Ishikawa (cell line): ENCODE results near the gene GBX2.
A peak's percentile ranks its signal among the peaks of the same experiment; 100 is the strongest.

Experiments used
- CEBPB ChIP-seq: IDR thresholded peaks from 2 replicates; pipeline ENCODE4 v1.6.1; 2012
- CREB1 ChIP-seq: IDR thresholded peaks from 2 replicates; pipeline ENCODE4 v1.6.1; 2012; ENCODE audit warnings: low read depth
- EGR1 ChIP-seq: IDR thresholded peaks from 2 replicates; pipeline ENCODE4 v1.6.1; 2012
- EP300 ChIP-seq: IDR thresholded peaks from 2 replicates; pipeline ENCODE4 v1.6.1; 2012; ENCODE audit warnings: borderline replicate concordance
- FOXM1 ChIP-seq: IDR thresholded peaks from 2 replicates; pipeline ENCODE4 v1.6.1; 2012; ENCODE audit warnings: low read depth, borderline replicate concordance
- MAX ChIP-seq: IDR thresholded peaks from 2 replicates; pipeline ENCODE4 v1.6.1; 2012
- NFIC ChIP-seq: IDR thresholded peaks from 2 replicates; pipeline ENCODE4 v1.6.1; 2012
- RAD21 ChIP-seq: IDR thresholded peaks from 2 replicates; pipeline ENCODE4 v1.6.1; 2012; ENCODE audit warnings: low read depth
- REST ChIP-seq: IDR thresholded peaks from 2 replicates; pipeline ENCODE4 v1.6.1; 2012; ENCODE audit warnings: low read depth, mild to moderate bottlenecking
- TAF1 ChIP-seq: IDR thresholded peaks from 2 replicates; pipeline ENCODE4 v1.6.1; 2012; ENCODE audit warnings: low read depth, mild to moderate bottlenecking
- TCF12 ChIP-seq: IDR thresholded peaks from 2 replicates; pipeline ENCODE4 v1.6.1; 2012; ENCODE audit warnings: low read depth
- TEAD4 ChIP-seq: IDR thresholded peaks from 2 replicates; pipeline ENCODE4 v1.6.1; 2012
- USF1 ChIP-seq: IDR thresholded peaks from 2 replicates; pipeline ENCODE4 v1.6.1; 2012
- YY1 ChIP-seq: IDR thresholded peaks from 2 replicates; pipeline ENCODE4 v1.6.1; 2012; ENCODE audit warnings: low read depth
- ZBTB7A ChIP-seq: IDR thresholded peaks from 2 replicates; pipeline ENCODE4 v1.6.1; 2012; ENCODE audit warnings: low read depth

Gene GBX2

GRCh38 chr2:236179236-236180075 is 11.3 kb upstream of the GBX2 start:
- no peak for TF ChIP-seq CEBPB
- peak; percentile 95 for TF ChIP-seq ZBTB7A

- TF ChIP-seq EGR1 (0 out of 2 replicates have a peak, but pooled peaks have one; percentile 6), CEBPB (no peak), FOXM1 (no peak)
Observed at GRCh38 chr2:236178890-236179235, 10.7 kb upstream of the GBX2 start.

- 0 out of 2 replicates have a peak, but pooled peaks have one; percentile 17 for TF ChIP-seq REST
- TF ChIP-seq YY1 = no peak; the same call in 1 of the 2 replicates
- no peak for TF ChIP-seq TEAD4
- TF ChIP-seq CEBPB = no peak
- peak; percentile 47; the same call in 1 of the 2 replicates for TF ChIP-seq TCF12
- no peak for TF ChIP-seq EP300
- TF ChIP-seq CREB1 = no peak
- TF ChIP-seq MAX = peak; percentile 73
- peak; percentile 59 for TF ChIP-seq RAD21
- TF ChIP-seq NFIC = peak; percentile 66
- TF ChIP-seq USF1 = no peak
- peak; percentile 68 for TF ChIP-seq ZBTB7A
- TF ChIP-seq FOXM1 = peak; percentile 13; the same call in 1 of the 2 replicates
- no peak for TF ChIP-seq EGR1
- 0 out of 2 replicates have a peak, but pooled peaks have one; percentile 26 for TF ChIP-seq TAF1
Observed at GRCh38 chr2:236177967-236178889, 10.0 kb upstream of the GBX2 start.

- no peak for TF ChIP-seq REST
- no peak for TF ChIP-seq EP300
- TF ChIP-seq CEBPB = no peak
- TF ChIP-seq MAX = no peak
- TF ChIP-seq USF1 = no peak
Observed at GRCh38 chr2:236177604-236177966, 9.4 kb upstream of the GBX2 start.

- TF ChIP-seq RAD21 (no peak), EGR1 (no peak), CREB1 (no peak), ZBTB7A (no peak), TAF1 (no peak), TCF12 (no peak), USF1 (no peak), YY1 (no peak), REST (no peak), NFIC (no peak), FOXM1 (no peak), EP300 (no peak), CEBPB (no peak), TEAD4 (no peak), MAX (no peak)
Observed at GRCh38 chr2:236176951-236177350, 8.8 kb upstream of the GBX2 start.
